ENCODE data around the gene SRSF7.

DNA sequence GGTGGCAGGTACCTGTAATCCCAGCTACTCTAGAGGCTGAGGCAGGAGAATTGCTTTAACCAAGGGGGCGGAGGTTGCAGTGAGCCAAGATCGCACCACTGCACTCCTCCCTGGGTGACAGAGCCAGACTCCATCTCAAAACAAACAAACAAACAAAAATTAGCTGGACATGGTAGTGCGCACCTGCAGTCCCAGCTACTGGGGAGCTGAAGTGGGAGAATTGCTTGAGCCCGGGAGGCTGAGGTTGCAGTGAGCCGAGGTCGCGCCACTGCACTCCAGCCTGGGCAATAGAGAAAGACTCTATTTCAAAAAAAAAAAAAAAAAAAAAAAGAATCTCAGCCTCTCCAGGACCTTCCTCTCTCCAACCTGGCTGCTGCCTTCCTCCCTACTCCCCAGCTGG, 20.1 kb downstream of the SRSF7 start:
- TF ChIP-seq EP300 (IDR thresholded peaks at IDR 0.05) (no peak), POLR2A (IDR thresholded peaks at IDR 0.05) (no peak), POLR2AphosphoS5 (IDR thresholded peaks at IDR 0.05) (no peak)
- TF ChIP-seq, protein P1, sequence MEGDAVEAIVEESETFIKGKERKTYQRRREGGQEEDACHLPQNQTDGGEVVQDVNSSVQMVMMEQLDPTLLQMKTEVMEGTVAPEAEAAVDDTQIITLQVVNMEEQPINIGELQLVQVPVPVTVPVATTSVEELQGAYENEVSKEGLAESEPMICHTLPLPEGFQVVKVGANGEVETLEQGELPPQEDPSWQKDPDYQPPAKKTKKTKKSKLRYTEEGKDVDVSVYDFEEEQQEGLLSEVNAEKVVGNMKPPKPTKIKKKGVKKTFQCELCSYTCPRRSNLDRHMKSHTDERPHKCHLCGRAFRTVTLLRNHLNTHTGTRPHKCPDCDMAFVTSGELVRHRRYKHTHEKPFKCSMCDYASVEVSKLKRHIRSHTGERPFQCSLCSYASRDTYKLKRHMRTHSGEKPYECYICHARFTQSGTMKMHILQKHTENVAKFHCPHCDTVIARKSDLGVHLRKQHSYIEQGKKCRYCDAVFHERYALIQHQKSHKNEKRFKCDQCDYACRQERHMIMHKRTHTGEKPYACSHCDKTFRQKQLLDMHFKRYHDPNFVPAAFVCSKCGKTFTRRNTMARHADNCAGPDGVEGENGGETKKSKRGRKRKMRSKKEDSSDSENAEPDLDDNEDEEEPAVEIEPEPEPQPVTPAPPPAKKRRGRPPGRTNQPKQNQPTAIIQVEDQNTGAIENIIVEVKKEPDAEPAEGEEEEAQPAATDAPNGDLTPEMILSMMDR (IDR thresholded peaks at IDR 0.05), result no peak

Data from upper lobe of left lung (tissue), 4 donors.